ENCODE results near the gene AKAP8. TPM values are rescaled to one million over a fixed set of nuclear protein-coding genes. Genes with fewer than 3 reads are reported as not detected.

AKAP8 gene
- polyA plus RNA-seq, 1 donor from 2014 or later = 22.7 TPM

GRCh38 chr19:15397782-15398181, 18.2 kb upstream of the AKAP8 start:
- H3K79me2 ChIP-seq (replicated peaks; ENCODE audit: insufficient read depth, low read length) = peaks cover 13% of the 10 kb centered on the region
- no peak overlapping the region for H3K9ac ChIP-seq (ENCODE audit: low read length)
- H3K27ac ChIP-seq (ENCODE audit: low read length) = no peak overlapping the region
- no peaks in the 10 kb centered on the region for H3F3A ChIP-seq (ENCODE audit: insufficient read depth, low read length, poor library complexity, severe bottlenecking)
- no peaks in the 10 kb centered on the region for H3K27me3 ChIP-seq (ENCODE audit: insufficient read depth, low read depth, low read length)
- H3K9me2 ChIP-seq (ENCODE audit: insufficient read depth, low read length) = no peaks in the 10 kb centered on the region
- H3K4me3 ChIP-seq (ENCODE audit: low read length) = no peak overlapping the region
- H3K9me3 ChIP-seq (ENCODE audit: low read length) = no peaks in the 10 kb centered on the region
- peaks cover 31% of the 10 kb centered on the region for H4K20me1 ChIP-seq (ENCODE audit: insufficient read depth)
- TF ChIP-seq SMC3 (conservative IDR thresholded peaks at IDR 0.05; ENCODE audit: poor library complexity) (no peak), RAD21 (conservative IDR thresholded peaks at IDR 0.05) (no peak), CTCF (IDR thresholded peaks at IDR 0.05; ENCODE audit: poor library complexity, severe bottlenecking) (no peak), EP300 (conservative IDR thresholded peaks at IDR 0.05; ENCODE audit: poor library complexity, severe bottlenecking) (no peak), TAF1 (IDR thresholded peaks at IDR 0.05; ENCODE audit: low read depth) (no peak), POLR2AphosphoS5 (IDR thresholded peaks at IDR 0.05) (no peak), MXI1 (conservative IDR thresholded peaks at IDR 0.05; ENCODE audit: poor library complexity, severe bottlenecking) (no peak), REST (IDR thresholded peaks at IDR 0.05; ENCODE audit: borderline replicate concordance) (no peak)
- no peaks in the 10 kb centered on the region for H3K36me3 ChIP-seq (ENCODE audit: insufficient read depth, low read length)
- no peak overlapping the region for H2AFZ ChIP-seq (ENCODE audit: low read depth, low read length)
- no peak overlapping the region for H3K4me2 ChIP-seq (ENCODE audit: low read length)

- H3K79me2 ChIP-seq (replicated peaks; ENCODE audit: insufficient read depth, low read length) = peaks cover 7% of the 10 kb centered on the region
- no peaks in the 10 kb centered on the region for H3K36me3 ChIP-seq (ENCODE audit: insufficient read depth, low read length)
- no peaks in the 10 kb centered on the region for H3K9me3 ChIP-seq (ENCODE audit: low read length)
- no peak overlapping the region for H3K4me2 ChIP-seq (ENCODE audit: low read length)
- H3K9ac ChIP-seq (ENCODE audit: low read length) = no peak overlapping the region
- peaks cover 26% of the 10 kb centered on the region for H4K20me1 ChIP-seq (ENCODE audit: insufficient read depth)
- H2AFZ ChIP-seq (ENCODE audit: low read depth, low read length) = no peak overlapping the region
- H3F3A ChIP-seq (ENCODE audit: insufficient read depth, low read length, poor library complexity, severe bottlenecking) = no peaks in the 10 kb centered on the region
- H3K9me2 ChIP-seq (ENCODE audit: insufficient read depth, low read length) = no peaks in the 10 kb centered on the region
- H3K4me3 ChIP-seq (ENCODE audit: low read length) = no peak overlapping the region
- H3K27me3 ChIP-seq (ENCODE audit: insufficient read depth, low read depth, low read length) = no peaks in the 10 kb centered on the region
- no peak overlapping the region for H3K27ac ChIP-seq (ENCODE audit: low read length)
- TF ChIP-seq POLR2AphosphoS5 (IDR thresholded peaks at IDR 0.05) (no peak), TAF1 (IDR thresholded peaks at IDR 0.05; ENCODE audit: low read depth) (no peak), MXI1 (conservative IDR thresholded peaks at IDR 0.05; ENCODE audit: poor library complexity, severe bottlenecking) (no peak), SMC3 (conservative IDR thresholded peaks at IDR 0.05; ENCODE audit: poor library complexity) (no peak), EP300 (conservative IDR thresholded peaks at IDR 0.05; ENCODE audit: poor library complexity, severe bottlenecking) (no peak), CTCF (IDR thresholded peaks at IDR 0.05; ENCODE audit: poor library complexity, severe bottlenecking) (no peak), REST (IDR thresholded peaks at IDR 0.05; ENCODE audit: borderline replicate concordance) (no peak), EZH2 (IDR thresholded peaks at IDR 0.05; ENCODE audit: borderline replicate concordance, insufficient read depth, low read length, poor library complexity, severe bottlenecking) (no peak), RAD21 (conservative IDR thresholded peaks at IDR 0.05) (no peak)
These were observed 17.6 kb upstream of the AKAP8 start for GRCh38 chr19:15397236-15397635.

Data from neural cell (in vitro differentiated cells).